ENCODE measurements around the gene PLCB2. TPM values are rescaled to one million over a fixed set of nuclear protein-coding genes. Genes with fewer than 3 reads are reported as not detected.

Gene PLCB2
- total RNA-seq, 2 experiments from 2014 or later, result 104 to 120 TPM

GRCh38 chr15:40281801-40282146 is 26.0 kb downstream of the PLCB2 start:
- Mint-ChIP-seq H3K9me3 (ENCODE audit: low read depth) (no peaks in the 10 kb centered on the region), H3K27ac (no peak overlapping the region), H3K4me1 (peaks cover 6% of the 10 kb centered on the region), H3K36me3 (no peaks in the 10 kb centered on the region), H3K4me3 (no peak overlapping the region), H3K27me3 (peaks cover 56% of the 10 kb centered on the region)
- CTCF ChIA-PET, result interaction anchor here (0.9 to 9.2 kb wide), 3 partner anchors 28 to 140 kb away, joined by 3 to 101 read pairs (median 38); partner anchors contain the start of gene PLCB2
- DNase-seq (no peak), ATAC-seq (no peak)

- H3K27ac Mint-ChIP-seq, result no peak overlapping the region
- CTCF ChIA-PET, result interaction anchor here (1.0 to 10.7 kb wide), 9 partner anchors 22 to 241 kb away, joined by 3 to 411 read pairs (median 38); partner anchors contain the start of genes CCDC9B, DISP2, INAFM2 and PLCB2
- DNase-seq, result no peak
- H3K4me3 Mint-ChIP-seq, result no peak overlapping the region
- ATAC-seq, result no peak
- H3K27me3 Mint-ChIP-seq, result peaks cover 57% of the 10 kb centered on the region
- H3K9me3 Mint-ChIP-seq (ENCODE audit: low read depth), result no peaks in the 10 kb centered on the region
- H3K4me1 Mint-ChIP-seq, result peaks cover 6% of the 10 kb centered on the region
- H3K36me3 Mint-ChIP-seq, result no peaks in the 10 kb centered on the region
Measured at GRCh38 chr15:40281057-40281800, 26.5 kb downstream of the PLCB2 start.

GRCh38 chr15:40280260-40281056 is 27.3 kb downstream of the PLCB2 start:
- Mint-ChIP-seq H3K36me3 (no peaks in the 10 kb centered on the region), H3K27me3 (peaks cover 57% of the 10 kb centered on the region), H3K4me1 (peaks cover 6% of the 10 kb centered on the region), H3K4me3 (no peak overlapping the region), H3K9me3 (ENCODE audit: low read depth) (no peaks in the 10 kb centered on the region), H3K27ac (no peak overlapping the region)
- CTCF ChIA-PET, result interaction anchor here (0.7 to 10.7 kb wide), 16 partner anchors 12 to 241 kb away, joined by 3 to 411 read pairs (median 8); partner anchors contain the start of genes BUB1B, CCDC9B, DISP2 and INAFM2
- DNase-seq, result no peak
- no peak for ATAC-seq

- Mint-ChIP-seq H3K9me3 (ENCODE audit: low read depth) (no peaks in the 10 kb centered on the region), H3K27ac (no peak overlapping the region), H3K4me1 (peaks cover 10% of the 10 kb centered on the region), H3K36me3 (no peaks in the 10 kb centered on the region), H3K4me3 (no peak overlapping the region), H3K27me3 (peaks cover 57% of the 10 kb centered on the region)
- CTCF ChIA-PET, result interaction anchor here (0.6 to 10.7 kb wide), 58 partner anchors 8 to 492 kb away, joined by 3 to 411 read pairs (median 5); partner anchors contain the start of genes BUB1B, CCDC9B, DISP2 and INAFM2
- ATAC-seq, result peak; percentile 47
- peak; percentile 75 for DNase-seq
Measured at GRCh38 chr15:40279437-40280141, 28.1 kb downstream of the PLCB2 start.

- CTCF ChIA-PET, result interaction anchor here (1.0 to 10.7 kb wide), 18 partner anchors 9 to 241 kb away, joined by 3 to 411 read pairs (median 10); partner anchors contain the start of genes CCDC9B, DISP2 and PLCB2
- Mint-ChIP-seq H3K27ac (no peak overlapping the region), H3K4me1 (peaks cover 10% of the 10 kb centered on the region), H3K36me3 (no peaks in the 10 kb centered on the region), H3K9me3 (ENCODE audit: low read depth) (no peaks in the 10 kb centered on the region), H3K4me3 (no peak overlapping the region), H3K27me3 (peaks cover 45% of the 10 kb centered on the region)
- no peak for DNase-seq
- no peak for ATAC-seq
Measured at GRCh38 chr15:40278026-40278425, 29.7 kb downstream of the PLCB2 start.

- CTCF ChIA-PET, result interaction anchor here (1.0 to 10.7 kb wide), 11 partner anchors 9 to 231 kb away, joined by 3 to 411 read pairs (median 20); partner anchors contain the start of genes CCDC9B and PLCB2
- no peak overlapping the region for H3K4me3 Mint-ChIP-seq
- ATAC-seq, result no peak
Measured at GRCh38 chr15:40277471-40277870, 30.3 kb downstream of the PLCB2 start.

GRCh38 chr15:40276927-40277326 is 30.8 kb downstream of the PLCB2 start:
- H3K36me3 Mint-ChIP-seq, result no peaks in the 10 kb centered on the region
- ATAC-seq, result no peak
- no peak for DNase-seq
- no peak overlapping the region for H3K4me3 Mint-ChIP-seq
- H3K9me3 Mint-ChIP-seq (ENCODE audit: low read depth), result no peaks in the 10 kb centered on the region
- no peak overlapping the region for H3K27ac Mint-ChIP-seq
- CTCF ChIA-PET, result interaction anchor here (1.0 to 10.7 kb wide), 11 partner anchors 8 to 231 kb away, joined by 3 to 411 read pairs (median 20); partner anchors contain the start of genes CCDC9B and PLCB2
- H3K4me1 Mint-ChIP-seq, result peaks cover 10% of the 10 kb centered on the region
- peaks cover 45% of the 10 kb centered on the region for H3K27me3 Mint-ChIP-seq

More at GRCh38 chr15:40277471-40277870, 30.3 kb downstream of the PLCB2 start:
- DNase-seq, result no peak
- peaks cover 45% of the 10 kb centered on the region for H3K27me3 Mint-ChIP-seq
- H3K36me3 Mint-ChIP-seq, result no peaks in the 10 kb centered on the region
- H3K4me1 Mint-ChIP-seq, result peaks cover 10% of the 10 kb centered on the region
- no peak overlapping the region for H3K27ac Mint-ChIP-seq
- H3K9me3 Mint-ChIP-seq (ENCODE audit: low read depth), result no peaks in the 10 kb centered on the region

GRCh38 chr15:40275954-40276353 is 31.8 kb downstream of the PLCB2 start:
- peaks cover 8% of the 10 kb centered on the region for H3K4me1 Mint-ChIP-seq
- H3K36me3 Mint-ChIP-seq, result no peaks in the 10 kb centered on the region
- H3K27ac Mint-ChIP-seq, result no peak overlapping the region
- H3K27me3 Mint-ChIP-seq, result peaks cover 40% of the 10 kb centered on the region
- DNase-seq (no peak), ATAC-seq (no peak)
- H3K4me3 Mint-ChIP-seq, result no peak overlapping the region
- H3K9me3 Mint-ChIP-seq (ENCODE audit: low read depth), result no peaks in the 10 kb centered on the region
- CTCF ChIA-PET, result interaction anchor here (0.6 to 10.7 kb wide), 12 partner anchors 8 to 230 kb away, joined by 3 to 411 read pairs (median 33); partner anchors contain the start of genes ANKRD63, CCDC9B and PLCB2

- Mint-ChIP-seq H3K4me3 (no peak overlapping the region), H3K27ac (no peak overlapping the region), H3K4me1 (peaks cover 8% of the 10 kb centered on the region), H3K9me3 (ENCODE audit: low read depth) (no peaks in the 10 kb centered on the region), H3K36me3 (no peaks in the 10 kb centered on the region), H3K27me3 (peaks cover 36% of the 10 kb centered on the region)
- ATAC-seq (no peak), DNase-seq (no peak)
- CTCF ChIA-PET, result interaction anchor here (0.6 to 10.7 kb wide), 27 partner anchors 9 to 1134 kb away, joined by 3 to 411 read pairs (median 6); partner anchors contain the start of genes ANKRD63, CCDC9B, PLCB2 and SRP14
Measured at GRCh38 chr15:40275523-40275922, 32.2 kb downstream of the PLCB2 start.

- Mint-ChIP-seq H3K9me3 (ENCODE audit: low read depth) (no peaks in the 10 kb centered on the region), H3K4me1 (peaks cover 8% of the 10 kb centered on the region), H3K27me3 (peaks cover 30% of the 10 kb centered on the region), H3K27ac (no peak overlapping the region), H3K36me3 (no peaks in the 10 kb centered on the region), H3K4me3 (no peak overlapping the region)
- ATAC-seq, result peak; percentile 75
- DNase-seq, result peak; percentile 90
- CTCF ChIA-PET, result interaction anchor here (0.6 to 10.7 kb wide), 73 partner anchors 10 to 1135 kb away, joined by 3 to 411 read pairs (median 5); partner anchors contain the start of genes ANKRD63, CCDC9B, EIF2AK4 and FSIP1
Measured at GRCh38 chr15:40274350-40275274, 33.1 kb downstream of the PLCB2 start.

- no peak overlapping the region for H3K27ac Mint-ChIP-seq
- CTCF ChIA-PET, result interaction anchor here (0.6 to 10.7 kb wide), 37 partner anchors 11 to 491 kb away, joined by 3 to 411 read pairs (median 9); partner anchors contain the start of genes ANKRD63, CCDC9B, FSIP1 and INAFM2
- ATAC-seq, result no peak
- DNase-seq, result no peak
- H3K9me3 Mint-ChIP-seq (ENCODE audit: low read depth), result no peaks in the 10 kb centered on the region
- H3K36me3 Mint-ChIP-seq, result no peaks in the 10 kb centered on the region
- peaks cover 4% of the 10 kb centered on the region for H3K4me1 Mint-ChIP-seq
- peaks cover 18% of the 10 kb centered on the region for H3K27me3 Mint-ChIP-seq
- H3K4me3 Mint-ChIP-seq, result no peak overlapping the region
Measured at GRCh38 chr15:40273428-40273827, 34.3 kb downstream of the PLCB2 start.

All from activated CD8-positive, alpha-beta memory T cell treated with anti-CD3 and anti-CD28 coated beads, Interleukin-2, amount 10 ng/mL, durations not matched to agents 7 days and 5 days (primary cell).